ENCODE data around the gene RGS10. TPM values are rescaled to one million over a fixed set of nuclear protein-coding genes. Genes with fewer than 3 reads are reported as not detected.

The RGS10 gene
- total RNA-seq, 6 experiments from 2014 or later: 52.6 to 76.4 (median 71.3) TPM

DNA sequence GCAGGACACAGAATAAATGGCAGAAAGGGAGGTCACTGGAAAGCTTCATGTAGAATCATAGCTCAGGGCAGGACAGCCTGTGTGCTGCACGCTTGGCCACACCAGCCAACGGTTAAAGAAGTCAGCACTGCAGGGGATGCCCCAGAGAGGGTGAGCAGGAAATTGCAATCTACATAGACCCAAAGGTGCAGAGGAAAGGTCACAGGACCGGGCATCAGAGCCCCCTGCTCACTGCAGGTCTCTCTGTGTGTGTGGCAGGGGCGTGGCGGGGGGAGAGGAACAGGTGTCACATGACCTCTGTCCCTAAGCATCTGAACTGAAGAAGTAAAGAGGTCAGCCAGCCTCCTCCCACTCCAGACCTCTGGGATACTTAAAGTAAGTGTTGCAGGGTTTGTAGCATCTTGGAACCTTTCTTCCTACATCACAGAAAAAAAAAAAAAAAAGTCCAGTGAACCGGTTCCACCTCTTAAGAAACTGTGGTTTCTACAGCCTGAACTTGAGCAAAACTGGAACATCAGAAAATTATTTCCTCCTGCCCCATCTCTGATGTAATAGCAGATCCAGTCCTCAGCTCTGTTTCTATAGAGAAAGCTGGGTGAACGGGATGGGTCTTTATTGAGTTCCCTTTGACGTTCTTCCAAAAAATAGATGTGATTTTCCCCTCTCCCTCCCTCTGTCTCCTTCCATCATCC, 64.3 kb downstream of the RGS10 start:
- Mint-ChIP-seq H3K4me1 (ENCODE audit: low read depth) (peaks cover 13% of the 10 kb centered on the region), H3K9me3 (0 out of 2 replicates have a peak, but pooled peaks cover 3% of the 10 kb centered on the region), H3K27me3 (ENCODE audit: insufficient read depth) (peaks cover 47% of the 10 kb centered on the region), H3K36me3 (ENCODE audit: low read depth) (no peaks in the 10 kb centered on the region), H3K27ac (no peak overlapping the region), H3K4me3 (no peak overlapping the region)
- TF ChIP-seq, protein P1, sequence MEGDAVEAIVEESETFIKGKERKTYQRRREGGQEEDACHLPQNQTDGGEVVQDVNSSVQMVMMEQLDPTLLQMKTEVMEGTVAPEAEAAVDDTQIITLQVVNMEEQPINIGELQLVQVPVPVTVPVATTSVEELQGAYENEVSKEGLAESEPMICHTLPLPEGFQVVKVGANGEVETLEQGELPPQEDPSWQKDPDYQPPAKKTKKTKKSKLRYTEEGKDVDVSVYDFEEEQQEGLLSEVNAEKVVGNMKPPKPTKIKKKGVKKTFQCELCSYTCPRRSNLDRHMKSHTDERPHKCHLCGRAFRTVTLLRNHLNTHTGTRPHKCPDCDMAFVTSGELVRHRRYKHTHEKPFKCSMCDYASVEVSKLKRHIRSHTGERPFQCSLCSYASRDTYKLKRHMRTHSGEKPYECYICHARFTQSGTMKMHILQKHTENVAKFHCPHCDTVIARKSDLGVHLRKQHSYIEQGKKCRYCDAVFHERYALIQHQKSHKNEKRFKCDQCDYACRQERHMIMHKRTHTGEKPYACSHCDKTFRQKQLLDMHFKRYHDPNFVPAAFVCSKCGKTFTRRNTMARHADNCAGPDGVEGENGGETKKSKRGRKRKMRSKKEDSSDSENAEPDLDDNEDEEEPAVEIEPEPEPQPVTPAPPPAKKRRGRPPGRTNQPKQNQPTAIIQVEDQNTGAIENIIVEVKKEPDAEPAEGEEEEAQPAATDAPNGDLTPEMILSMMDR (IDR thresholded peaks at IDR 0.05): no peak
- DNase-seq: no peak

DNA sequence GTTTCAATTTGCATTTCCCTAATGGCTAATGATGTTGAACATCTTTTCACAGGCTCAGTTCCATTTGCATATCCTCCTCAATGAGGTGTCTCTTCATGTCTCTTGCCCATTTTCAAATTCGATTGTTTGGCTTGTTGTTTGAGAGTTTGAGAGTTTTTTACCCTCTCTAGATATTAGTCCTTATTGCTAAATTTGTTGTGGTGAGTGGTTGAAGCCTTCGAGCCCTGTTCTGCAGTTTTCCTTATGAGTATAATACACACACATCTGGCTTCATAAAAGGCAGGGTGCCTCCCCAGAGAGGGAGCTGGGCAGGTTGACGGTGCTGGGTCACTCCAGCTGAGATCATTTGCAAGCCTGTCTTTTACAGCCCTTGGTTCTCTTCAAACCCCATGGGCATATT, 65.1 kb downstream of the RGS10 start:
- H3K27ac Mint-ChIP-seq: no peak overlapping the region
- DNase-seq: no peak
- TF ChIP-seq, protein P1 (IDR thresholded peaks at IDR 0.05): no peak
- no peak overlapping the region for H3K4me3 Mint-ChIP-seq
- H3K36me3 Mint-ChIP-seq (ENCODE audit: low read depth): no peaks in the 10 kb centered on the region
- H3K4me1 Mint-ChIP-seq (ENCODE audit: low read depth): peaks cover 13% of the 10 kb centered on the region
- 0 out of 2 replicates have a peak, but pooled peaks cover 3% of the 10 kb centered on the region for H3K9me3 Mint-ChIP-seq
- H3K27me3 Mint-ChIP-seq (ENCODE audit: insufficient read depth): peaks cover 48% of the 10 kb centered on the region

DNA sequence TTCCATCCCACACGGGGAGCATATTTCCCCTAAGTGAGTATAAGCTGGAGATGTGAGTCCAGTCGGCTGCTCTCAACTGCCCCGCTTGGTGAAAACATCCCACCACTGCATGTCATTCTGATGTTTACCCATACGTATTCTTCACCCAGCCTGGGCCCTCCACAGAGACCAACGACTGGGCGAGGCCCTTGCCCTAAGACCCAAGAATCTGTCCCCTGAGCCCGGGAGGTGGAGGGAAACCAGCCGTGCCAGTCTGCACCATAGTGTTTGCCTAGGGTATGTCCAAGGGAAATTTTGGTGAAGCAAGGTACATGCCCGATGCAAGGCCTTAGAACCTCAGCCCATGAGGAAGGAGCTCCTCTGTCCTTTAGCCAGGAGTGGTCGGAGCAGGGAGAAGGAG, 67.9 kb downstream of the RGS10 start:
- Mint-ChIP-seq H3K27ac (no peak overlapping the region), H3K4me3 (no peak overlapping the region), H3K4me1 (ENCODE audit: low read depth) (peaks cover 11% of the 10 kb centered on the region), H3K27me3 (ENCODE audit: insufficient read depth) (peaks cover 53% of the 10 kb centered on the region), H3K9me3 (0 out of 2 replicates have a peak, but pooled peaks cover 3% of the 10 kb centered on the region), H3K36me3 (ENCODE audit: low read depth) (no peaks in the 10 kb centered on the region)
- DNase-seq: no peak
- TF ChIP-seq, protein P1 (IDR thresholded peaks at IDR 0.05): no peak

DNA sequence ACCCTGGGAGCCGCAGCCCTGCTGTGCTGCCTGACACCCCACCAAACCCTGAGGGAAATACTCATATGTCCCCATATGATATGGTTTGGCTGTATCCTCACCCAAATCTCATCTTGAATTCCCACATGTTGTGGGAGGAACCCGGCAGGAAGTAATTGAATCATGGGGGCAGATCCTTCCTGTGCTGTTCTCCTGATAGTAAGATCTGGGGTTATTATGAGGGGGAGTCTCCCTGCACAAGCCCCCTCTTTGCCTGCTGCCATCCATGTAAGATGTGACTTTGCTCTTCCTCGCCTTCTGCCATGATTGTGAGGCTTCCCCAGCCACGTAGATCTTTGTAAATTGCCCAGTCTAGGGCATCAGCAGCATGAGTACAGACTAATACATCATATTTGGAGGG, 68.7 kb downstream of the RGS10 start:
- H3K27ac Mint-ChIP-seq: no peak overlapping the region
- peaks cover 2% of the 10 kb centered on the region for H3K4me1 Mint-ChIP-seq (ENCODE audit: low read depth)
- peaks cover 45% of the 10 kb centered on the region for H3K27me3 Mint-ChIP-seq (ENCODE audit: insufficient read depth)
- TF ChIP-seq, protein P1 (IDR thresholded peaks at IDR 0.05): no peak
- no peak for DNase-seq
- 0 out of 2 replicates have a peak, but pooled peaks cover 3% of the 10 kb centered on the region for H3K9me3 Mint-ChIP-seq
- no peaks in the 10 kb centered on the region for H3K36me3 Mint-ChIP-seq (ENCODE audit: low read depth)
- H3K4me3 Mint-ChIP-seq: no peak overlapping the region

DNA sequence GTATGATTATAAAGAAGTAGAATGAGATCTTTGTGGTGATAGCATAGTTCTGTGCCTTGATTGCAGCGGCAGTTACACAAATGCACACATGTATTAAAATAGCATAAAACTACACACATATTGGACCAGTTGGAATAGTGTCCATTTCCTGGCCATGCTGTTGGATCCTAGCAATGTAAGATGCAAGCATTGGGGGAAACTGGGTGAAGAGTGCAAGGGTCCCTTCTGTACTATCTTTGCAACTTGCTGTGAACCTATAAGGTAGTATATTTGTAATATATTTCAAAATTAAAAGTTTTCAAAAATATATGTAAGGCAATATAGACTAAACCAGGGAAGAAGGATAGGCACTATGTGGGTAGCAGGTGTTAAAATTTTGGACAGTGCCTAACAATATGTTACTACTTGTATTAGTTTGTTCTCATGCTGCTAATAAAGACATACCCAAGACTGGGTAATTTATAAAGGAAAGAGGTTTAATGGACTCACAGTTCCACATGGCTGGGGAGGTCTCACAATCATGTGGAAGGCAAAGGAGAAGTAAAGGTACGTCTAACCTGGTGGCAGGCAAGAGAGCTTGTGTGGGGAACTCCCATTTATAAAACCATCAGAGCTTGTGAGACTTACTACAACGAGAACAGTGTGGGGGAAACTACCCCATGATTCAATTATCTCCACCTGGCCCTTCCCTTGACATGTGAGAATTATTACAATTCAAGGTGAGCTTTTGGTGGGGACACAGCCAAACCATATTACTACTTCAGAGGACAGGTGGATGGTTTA, 71.4 kb downstream of the RGS10 start:
- no peaks in the 10 kb centered on the region for H3K36me3 Mint-ChIP-seq (ENCODE audit: low read depth)

More for the DNA sequence above, 71.4 kb downstream of the RGS10 start:
- TF ChIP-seq, protein P1 (IDR thresholded peaks at IDR 0.05): no peak
- Mint-ChIP-seq H3K4me1 (ENCODE audit: low read depth) (no peaks in the 10 kb centered on the region), H3K27me3 (ENCODE audit: insufficient read depth) (peaks cover 32% of the 10 kb centered on the region), H3K27ac (no peak overlapping the region), H3K4me3 (no peak overlapping the region), H3K9me3 (0 out of 2 replicates have a peak, but pooled peaks cover 3% of the 10 kb centered on the region)
- DNase-seq: no peak
